ENCODE measurements around the gene JAGN1. TPM values are rescaled to one million over a fixed set of nuclear protein-coding genes. Genes with fewer than 3 reads are reported as not detected.
"Not testable (repeated sequence)": the region's sequence is repeated elsewhere in the genome, so short reads cannot be mapped to it uniquely, and the experiment has no call there.

Gene JAGN1
- total RNA-seq, 1 donor from 2014 or later, result 40.4 TPM

DNA sequence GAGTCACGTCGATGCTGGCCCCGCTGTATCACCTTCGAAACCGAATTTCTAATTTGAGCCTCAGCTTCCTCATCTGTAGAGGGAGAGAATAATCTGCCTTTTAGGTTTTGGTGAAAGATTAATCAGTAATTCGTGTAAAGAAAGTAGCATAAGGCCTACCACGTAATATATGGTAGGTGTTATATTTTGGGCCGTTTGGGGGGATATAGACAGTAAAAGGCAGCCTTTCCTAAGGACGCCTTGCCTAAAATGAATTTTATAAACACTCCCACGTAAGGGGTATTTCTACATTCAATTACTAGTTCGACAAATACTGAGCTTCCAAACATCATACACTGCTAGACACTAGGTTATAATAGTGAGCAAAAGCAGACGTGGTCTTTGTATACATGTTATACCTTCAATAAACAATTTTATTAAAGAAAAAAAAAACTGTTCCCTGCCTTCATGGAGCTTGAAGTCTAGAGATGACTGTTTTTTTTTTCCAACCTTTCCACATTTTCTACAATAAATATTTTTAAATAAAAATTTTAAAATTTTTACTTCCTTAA lies 737 bp downstream of the JAGN1 start:
- Mint-ChIP-seq H3K36me3 (peaks cover 18% of the 10 kb centered on the region), H3K27me3 (no peaks in the 10 kb centered on the region), H3K4me1 (ENCODE audit: unreplicated experiment) (peaks cover 15% of the 10 kb centered on the region), H3K9me3 (no peaks in the 10 kb centered on the region), H3K27ac (peak overlapping the region; percentile 95), H3K4me3 (peak overlapping the region; percentile 98)
- TF ChIP-seq CTCF (conservative IDR thresholded peaks at IDR 0.05), result no peak
- DNase-seq (ENCODE audit: extremely low spot score, unreplicated experiment), result no peak

- H3K27ac Mint-ChIP-seq, result no peak overlapping the region
- H3K27me3 Mint-ChIP-seq, result no peaks in the 10 kb centered on the region
- H3K4me3 Mint-ChIP-seq, result no peak overlapping the region
- peaks cover 18% of the 10 kb centered on the region for H3K36me3 Mint-ChIP-seq
- no peak for TF ChIP-seq CTCF (conservative IDR thresholded peaks at IDR 0.05)
- no peak for DNase-seq (ENCODE audit: extremely low spot score, unreplicated experiment)
- H3K4me1 Mint-ChIP-seq (ENCODE audit: unreplicated experiment), result peaks cover 24% of the 10 kb centered on the region
- no peaks in the 10 kb centered on the region for H3K9me3 Mint-ChIP-seq
These were observed 3.3 kb downstream of the JAGN1 start for GRCh38 chr3:9893739-9894138.

GRCh38 chr3:9895715-9896114 lies 5.3 kb downstream of the JAGN1 start:
- DNase-seq (ENCODE audit: extremely low spot score, unreplicated experiment); H3K4me3 Mint-ChIP-seq; H3K9me3 Mint-ChIP-seq; H3K27me3 Mint-ChIP-seq; H3K27ac Mint-ChIP-seq: not testable (repeated sequence)
- peaks cover 18% of the 10 kb centered on the region for H3K36me3 Mint-ChIP-seq
- peaks cover 33% of the 10 kb centered on the region for H3K4me1 Mint-ChIP-seq (ENCODE audit: unreplicated experiment)

DNA sequence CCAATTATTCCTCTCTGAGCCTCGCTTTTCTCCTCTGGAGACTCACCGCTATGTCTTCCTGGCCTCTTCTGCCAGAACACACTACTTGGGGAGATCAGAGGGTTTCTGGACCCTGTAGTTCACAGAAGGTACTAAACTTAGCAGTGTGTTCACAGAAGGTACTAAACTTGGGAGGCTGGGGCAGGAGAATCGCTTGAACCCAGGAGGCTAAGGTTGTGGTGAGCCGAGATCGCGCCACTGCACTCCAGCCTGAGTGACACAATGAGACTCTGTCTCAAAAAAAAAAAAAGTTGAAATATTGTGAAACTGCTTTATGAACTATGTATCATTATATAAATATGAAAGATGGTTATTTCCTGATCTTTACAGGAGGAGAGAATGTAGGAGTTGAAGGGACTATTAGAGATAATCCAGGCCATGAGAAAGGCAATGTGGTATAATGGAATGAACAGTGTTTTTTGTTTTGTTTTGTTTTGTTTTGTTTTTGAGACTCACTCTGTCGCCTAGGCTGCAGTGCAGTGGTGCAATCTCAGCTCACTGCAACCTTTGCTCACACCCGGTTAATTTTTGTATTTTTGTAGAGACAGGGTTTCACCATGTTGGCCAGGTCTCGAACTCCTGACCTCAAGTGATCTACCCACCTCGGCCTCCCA lies 6.5 kb downstream of the JAGN1 start:
- H3K27me3 Mint-ChIP-seq; H3K4me3 Mint-ChIP-seq; DNase-seq (ENCODE audit: extremely low spot score, unreplicated experiment); H3K9me3 Mint-ChIP-seq: not testable (repeated sequence)
- H3K4me1 Mint-ChIP-seq (ENCODE audit: unreplicated experiment), result peaks cover 32% of the 10 kb centered on the region
- peaks cover 14% of the 10 kb centered on the region for H3K36me3 Mint-ChIP-seq
- H3K27ac Mint-ChIP-seq, result peak overlapping the region; percentile 69

DNA sequence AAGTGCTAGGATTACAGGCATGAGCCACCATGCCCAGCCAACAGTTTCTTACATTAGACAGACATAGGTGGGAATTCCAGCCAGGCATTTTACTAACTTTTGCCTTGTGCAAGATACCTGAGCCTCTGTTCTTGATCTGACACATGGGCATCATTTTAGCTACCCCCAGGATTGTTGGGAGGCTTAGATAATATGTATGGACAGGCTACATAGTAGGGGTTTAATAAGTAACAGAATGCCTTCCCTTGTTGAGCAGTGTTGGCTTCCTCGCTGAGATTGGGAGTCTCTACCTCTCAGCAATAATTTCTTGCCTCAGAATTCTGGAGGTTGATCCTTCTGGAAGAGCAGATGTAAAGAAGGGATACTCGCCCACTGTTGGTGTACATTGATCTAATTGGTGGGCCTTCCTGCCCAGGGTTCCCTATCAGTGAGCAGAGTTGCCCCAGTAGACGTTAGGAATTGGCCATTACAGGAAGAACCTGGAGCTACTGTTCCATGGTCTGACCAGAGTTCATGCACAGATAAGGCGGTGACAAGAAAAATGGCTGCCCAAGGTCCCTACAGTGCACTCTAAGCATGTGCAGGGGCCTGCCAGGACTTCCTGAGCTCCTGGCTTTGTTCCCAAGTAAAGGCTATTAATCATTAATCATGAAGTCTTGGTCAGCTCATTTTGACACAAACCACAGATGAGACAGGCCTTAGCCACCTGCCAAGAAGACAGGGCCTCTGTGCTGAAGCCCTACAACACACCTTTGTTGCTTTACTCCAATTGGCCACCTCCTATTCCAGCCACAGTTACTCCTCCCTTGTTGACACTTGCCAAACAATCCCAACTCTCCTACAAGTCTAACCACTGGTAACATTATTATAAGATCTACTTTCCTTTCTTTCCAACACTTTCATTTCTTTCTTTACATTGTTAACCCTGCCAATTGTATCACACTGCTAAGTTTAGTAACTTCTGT lies 7.3 kb downstream of the JAGN1 start:
- no peaks in the 10 kb centered on the region for H3K27me3 Mint-ChIP-seq
- no peaks in the 10 kb centered on the region for H3K9me3 Mint-ChIP-seq
- no peak for DNase-seq (ENCODE audit: extremely low spot score, unreplicated experiment)
- TF ChIP-seq CTCF (conservative IDR thresholded peaks at IDR 0.05), result no peak
- peaks cover 32% of the 10 kb centered on the region for H3K4me1 Mint-ChIP-seq (ENCODE audit: unreplicated experiment)
- H3K36me3 Mint-ChIP-seq, result peaks cover 9% of the 10 kb centered on the region
- H3K27ac Mint-ChIP-seq, result peak overlapping the region; percentile 69
- H3K4me3 Mint-ChIP-seq, result peak overlapping the region; percentile 60

- H3K27me3 Mint-ChIP-seq, result no peaks in the 10 kb centered on the region
- TF ChIP-seq CTCF (conservative IDR thresholded peaks at IDR 0.05), result no peak
- H3K4me3 Mint-ChIP-seq, result peak overlapping the region; percentile 25
- H3K9me3 Mint-ChIP-seq, result no peaks in the 10 kb centered on the region
- peaks cover 37% of the 10 kb centered on the region for H3K4me1 Mint-ChIP-seq (ENCODE audit: unreplicated experiment)
- H3K27ac Mint-ChIP-seq, result peak overlapping the region; percentile 69
- peaks cover 5% of the 10 kb centered on the region for H3K36me3 Mint-ChIP-seq
- DNase-seq (ENCODE audit: extremely low spot score, unreplicated experiment), result no peak
These were observed 8.2 kb downstream of the JAGN1 start for GRCh38 chr3:9898467-9899241.
